Activated CD4-positive, alpha-beta T cell treated with anti-CD3 and anti-CD28 coated beads, Interleukin-2, amount 50 U/mL, for 4 hours (primary cell): Measurements from ENCODE around the gene LRWD1.
"Not testable (repeated sequence)": the region's sequence is repeated elsewhere in the genome, so short reads cannot be mapped to it uniquely, and the experiment has no call there.

Experiments used
- DNase-seq, 2 experiments: peaks; one replicate each; pipeline ENCODE4 v3.0.0-alpha.2; 2020

Gene LRWD1

GRCh38 chr7:102469351-102469971 is 4.7 kb downstream of the LRWD1 start:
- no peak for DNase-seq

GRCh38 chr7:102469972-102470825 is 5.4 kb downstream of the LRWD1 start:
- no peak for DNase-seq

GRCh38 chr7:102471791-102472125 is 7.0 kb downstream of the LRWD1 start:
- DNase-seq: no peak

GRCh38 chr7:102472126-102473041 is 7.6 kb downstream of the LRWD1 start:
- no peak for DNase-seq

- no peak for DNase-seq
Measured at GRCh38 chr7:102473271-102473991, 8.6 kb downstream of the LRWD1 start.

GRCh38 chr7:102474116-102474515 is 9.3 kb downstream of the LRWD1 start:
- DNase-seq: not testable (repeated sequence)

- DNase-seq: not testable (repeated sequence)
Measured at GRCh38 chr7:102474736-102475435, 10.1 kb downstream of the LRWD1 start.

GRCh38 chr7:102478314-102479208 is 13.8 kb downstream of the LRWD1 start, which contains the start of gene POLR2J:
TSS of gene POLR2J (minus strand) at chr7:102478922. CDS start at chr7:102478860, 62 bp downstream.
- DNase-seq: peak; percentile 84 to 86

- DNase-seq: not testable (repeated sequence)
Measured at GRCh38 chr7:102479209-102479584, 14.4 kb downstream of the LRWD1 start.

- DNase-seq: not testable (repeated sequence)
Measured at GRCh38 chr7:102479982-102480637, 15.3 kb downstream of the LRWD1 start.

GRCh38 chr7:102481962-102482361 is 17.2 kb downstream of the LRWD1 start:
- DNase-seq: not testable (repeated sequence)

GRCh38 chr7:102484317-102484716 is 19.5 kb downstream of the LRWD1 start:
- DNase-seq: not testable (repeated sequence)

- DNase-seq: peak; percentile 44 to 63
Measured at GRCh38 chr7:102490529-102491075, 25.8 kb downstream of the LRWD1 start.

GRCh38 chr7:102493220-102493935 is 28.6 kb downstream of the LRWD1 start:
- not testable (repeated sequence) for DNase-seq

- DNase-seq: not testable (repeated sequence)
Measured at GRCh38 chr7:102494026-102494425, 29.2 kb downstream of the LRWD1 start.

- DNase-seq: not testable (repeated sequence)
Measured at GRCh38 chr7:102494473-102495149, 29.8 kb downstream of the LRWD1 start.

- DNase-seq: not testable (repeated sequence)
Measured at GRCh38 chr7:102496861-102497260, 32.1 kb downstream of the LRWD1 start.

GRCh38 chr7:102497308-102497707 is 32.5 kb downstream of the LRWD1 start:
- DNase-seq: not testable (repeated sequence)
